ENCODE data around the gene RPUSD3.

RPUSD3 gene

GRCh38 chr3:9817436-9817835, 26.4 kb downstream of the RPUSD3 start:
- TF ChIP-seq CTCF (IDR thresholded peaks at IDR 0.05; ENCODE audit: low read depth, low read length, missing control alignments), result no peak
- H3K4me3 ChIP-seq (replicated peaks; ENCODE audit: low read depth, low read length), result no peak overlapping the region
- DNase-seq (ENCODE audit: extremely low read depth, low read depth), result no peak

- H3K4me3 ChIP-seq (replicated peaks; ENCODE audit: low read depth, low read length), result no peak overlapping the region
- no peak for TF ChIP-seq CTCF (IDR thresholded peaks at IDR 0.05; ENCODE audit: low read depth, low read length, missing control alignments)
- DNase-seq (ENCODE audit: extremely low read depth, low read depth), result no peak
Observed at GRCh38 chr3:9815986-9816385, 27.8 kb downstream of the RPUSD3 start.

- DNase-seq (ENCODE audit: extremely low read depth, low read depth), result no peak
- no peak for TF ChIP-seq CTCF (IDR thresholded peaks at IDR 0.05; ENCODE audit: low read depth, low read length, missing control alignments)
- no peak overlapping the region for H3K4me3 ChIP-seq (replicated peaks; ENCODE audit: low read depth, low read length)
Observed at GRCh38 chr3:9812870-9813483, 30.8 kb downstream of the RPUSD3 start.

GRCh38 chr3:9810846-9811245, 33.0 kb downstream of the RPUSD3 start:
- TF ChIP-seq CTCF (IDR thresholded peaks at IDR 0.05; ENCODE audit: low read depth, low read length, missing control alignments), result no peak
- H3K4me3 ChIP-seq (replicated peaks; ENCODE audit: low read depth, low read length), result peak overlapping the region; percentile 46; the same call in 1 of the 2 replicates
- DNase-seq (ENCODE audit: extremely low read depth, low read depth), result no peak

- TF ChIP-seq CTCF (IDR thresholded peaks at IDR 0.05; ENCODE audit: low read depth, low read length, missing control alignments), result no peak
- peak overlapping the region; percentile 46 for H3K4me3 ChIP-seq (replicated peaks; ENCODE audit: low read depth, low read length)
- DNase-seq (ENCODE audit: extremely low read depth, low read depth), result no peak
Observed at GRCh38 chr3:9810433-9810770, 33.4 kb downstream of the RPUSD3 start.

- DNase-seq (ENCODE audit: extremely low read depth, low read depth), result no peak
- peak within 1 kb of the TSS; percentile 46 for H3K4me3 ChIP-seq (replicated peaks; ENCODE audit: low read depth, low read length)
- TF ChIP-seq CTCF (IDR thresholded peaks at IDR 0.05; ENCODE audit: low read depth, low read length, missing control alignments), result no peak
Observed at GRCh38 chr3:9809615-9810432, 34.0 kb downstream of the RPUSD3 start, which contains the start of gene TTLL3. TTLL3 (plus strand) TSS chr3:9810262; CDS start chr3:9810662, 400 bp downstream.
